ENCODE data around the gene SLIT1.

The SLIT1 gene

DNA sequence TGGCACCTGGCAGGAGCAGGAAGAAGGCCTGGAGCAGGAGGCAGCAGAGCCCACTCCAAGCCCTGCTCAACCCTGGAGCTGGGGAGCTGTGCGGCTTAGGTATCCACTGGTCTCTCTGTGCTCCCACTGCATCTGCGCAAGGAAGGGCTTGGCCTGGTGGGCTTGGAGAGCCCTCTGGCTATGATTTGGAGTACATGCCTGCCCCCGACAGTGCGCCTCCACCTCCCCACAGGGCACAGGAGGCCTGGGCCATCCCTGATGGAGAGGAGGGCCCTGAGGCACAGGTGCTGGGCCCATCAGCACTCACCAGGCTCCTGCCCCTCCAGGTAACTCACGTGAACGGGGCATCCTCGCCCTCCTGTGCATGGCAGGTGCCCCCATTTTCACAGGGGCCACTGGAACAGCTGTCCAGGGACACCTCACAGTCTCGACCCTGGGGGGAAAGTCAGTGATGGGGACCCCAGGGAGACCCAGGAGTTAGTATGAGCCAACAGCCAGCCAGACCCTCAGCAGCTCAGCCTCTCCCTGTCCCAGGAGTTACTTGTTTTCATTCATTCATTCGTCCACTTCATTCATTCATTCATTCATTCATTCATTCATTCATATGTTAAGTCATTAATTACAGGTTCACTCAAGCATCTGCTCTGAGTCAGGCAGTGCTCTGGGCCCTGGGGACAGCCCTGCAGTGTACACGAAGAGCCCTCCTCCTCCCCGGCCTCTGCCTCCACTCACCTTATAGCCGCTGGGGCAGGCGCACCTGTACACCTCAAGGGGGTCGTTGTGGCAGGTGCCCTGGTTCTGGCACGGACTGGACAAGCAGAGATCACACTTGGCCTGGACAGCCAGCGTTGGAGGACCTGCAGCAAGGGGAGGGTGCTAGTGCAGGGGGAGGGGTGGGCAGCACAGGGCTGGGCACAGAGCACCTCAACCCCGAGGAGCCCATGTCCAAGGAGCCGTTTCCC lies 167.2 kb downstream of the SLIT1 start:
- TF ChIP-seq SIN3A (IDR thresholded peaks at IDR 0.05; ENCODE audit: borderline replicate concordance, insufficient read depth, low read length) (no peak), TAF1 (IDR thresholded peaks at IDR 0.05; ENCODE audit: borderline replicate concordance, insufficient read depth, low read length) (no peak), FOXP2 (optimal IDR thresholded peaks at IDR 0.05; ENCODE audit: borderline replicate concordance, extremely low read depth, extremely low read length, insufficient read depth) (no peak), POLR2AphosphoS5 (IDR thresholded peaks at IDR 0.05; ENCODE audit: low read depth, low read length) (no peak)
- TF ChIP-seq, protein P1, sequence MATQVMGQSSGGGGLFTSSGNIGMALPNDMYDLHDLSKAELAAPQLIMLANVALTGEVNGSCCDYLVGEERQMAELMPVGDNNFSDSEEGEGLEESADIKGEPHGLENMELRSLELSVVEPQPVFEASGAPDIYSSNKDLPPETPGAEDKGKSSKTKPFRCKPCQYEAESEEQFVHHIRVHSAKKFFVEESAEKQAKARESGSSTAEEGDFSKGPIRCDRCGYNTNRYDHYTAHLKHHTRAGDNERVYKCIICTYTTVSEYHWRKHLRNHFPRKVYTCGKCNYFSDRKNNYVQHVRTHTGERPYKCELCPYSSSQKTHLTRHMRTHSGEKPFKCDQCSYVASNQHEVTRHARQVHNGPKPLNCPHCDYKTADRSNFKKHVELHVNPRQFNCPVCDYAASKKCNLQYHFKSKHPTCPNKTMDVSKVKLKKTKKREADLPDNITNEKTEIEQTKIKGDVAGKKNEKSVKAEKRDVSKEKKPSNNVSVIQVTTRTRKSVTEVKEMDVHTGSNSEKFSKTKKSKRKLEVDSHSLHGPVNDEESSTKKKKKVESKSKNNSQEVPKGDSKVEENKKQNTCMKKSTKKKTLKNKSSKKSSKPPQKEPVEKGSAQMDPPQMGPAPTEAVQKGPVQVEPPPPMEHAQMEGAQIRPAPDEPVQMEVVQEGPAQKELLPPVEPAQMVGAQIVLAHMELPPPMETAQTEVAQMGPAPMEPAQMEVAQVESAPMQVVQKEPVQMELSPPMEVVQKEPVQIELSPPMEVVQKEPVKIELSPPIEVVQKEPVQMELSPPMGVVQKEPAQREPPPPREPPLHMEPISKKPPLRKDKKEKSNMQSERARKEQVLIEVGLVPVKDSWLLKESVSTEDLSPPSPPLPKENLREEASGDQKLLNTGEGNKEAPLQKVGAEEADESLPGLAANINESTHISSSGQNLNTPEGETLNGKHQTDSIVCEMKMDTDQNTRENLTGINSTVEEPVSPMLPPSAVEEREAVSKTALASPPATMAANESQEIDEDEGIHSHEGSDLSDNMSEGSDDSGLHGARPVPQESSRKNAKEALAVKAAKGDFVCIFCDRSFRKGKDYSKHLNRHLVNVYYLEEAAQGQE (IDR thresholded peaks at IDR 0.05; ENCODE audit: insufficient read depth in 1 of 2, low read depth in 2 of 2, low read length in 2 of 2), result no peak

DNA sequence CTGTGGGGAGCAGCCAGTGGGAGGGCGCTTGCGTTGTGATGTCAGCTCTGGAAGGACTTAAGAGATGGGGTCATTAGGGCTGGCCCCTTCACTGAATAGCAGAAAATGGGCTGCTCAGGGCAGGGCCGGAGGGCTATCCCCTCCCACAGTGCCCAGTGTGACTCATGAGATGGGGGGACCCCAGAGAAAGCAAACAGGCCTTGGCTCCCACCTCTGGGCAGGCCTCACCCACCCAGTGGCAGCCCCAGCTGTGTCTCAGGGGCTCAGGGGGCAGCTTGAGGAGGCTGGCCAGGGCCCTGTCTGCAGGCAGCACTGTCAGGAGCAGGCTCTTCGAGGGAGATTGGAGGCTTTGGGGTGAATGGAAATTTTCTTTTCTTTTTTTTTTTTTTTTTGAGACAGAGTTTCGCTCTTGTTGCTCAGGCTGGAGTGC lies 168.3 kb downstream of the SLIT1 start:
- no peak for TF ChIP-seq TAF1 (IDR thresholded peaks at IDR 0.05; ENCODE audit: borderline replicate concordance, insufficient read depth, low read length)
- no peak for TF ChIP-seq FOXP2 (optimal IDR thresholded peaks at IDR 0.05; ENCODE audit: borderline replicate concordance, extremely low read depth, extremely low read length, insufficient read depth)
- no peak for TF ChIP-seq SIN3A (IDR thresholded peaks at IDR 0.05; ENCODE audit: borderline replicate concordance, insufficient read depth, low read length)
- no peak for TF ChIP-seq POLR2AphosphoS5 (IDR thresholded peaks at IDR 0.05; ENCODE audit: low read depth, low read length)
- TF ChIP-seq, protein P1 (IDR thresholded peaks at IDR 0.05; ENCODE audit: insufficient read depth in 1 of 2, low read depth in 2 of 2, low read length in 2 of 2), result no peak

DNA sequence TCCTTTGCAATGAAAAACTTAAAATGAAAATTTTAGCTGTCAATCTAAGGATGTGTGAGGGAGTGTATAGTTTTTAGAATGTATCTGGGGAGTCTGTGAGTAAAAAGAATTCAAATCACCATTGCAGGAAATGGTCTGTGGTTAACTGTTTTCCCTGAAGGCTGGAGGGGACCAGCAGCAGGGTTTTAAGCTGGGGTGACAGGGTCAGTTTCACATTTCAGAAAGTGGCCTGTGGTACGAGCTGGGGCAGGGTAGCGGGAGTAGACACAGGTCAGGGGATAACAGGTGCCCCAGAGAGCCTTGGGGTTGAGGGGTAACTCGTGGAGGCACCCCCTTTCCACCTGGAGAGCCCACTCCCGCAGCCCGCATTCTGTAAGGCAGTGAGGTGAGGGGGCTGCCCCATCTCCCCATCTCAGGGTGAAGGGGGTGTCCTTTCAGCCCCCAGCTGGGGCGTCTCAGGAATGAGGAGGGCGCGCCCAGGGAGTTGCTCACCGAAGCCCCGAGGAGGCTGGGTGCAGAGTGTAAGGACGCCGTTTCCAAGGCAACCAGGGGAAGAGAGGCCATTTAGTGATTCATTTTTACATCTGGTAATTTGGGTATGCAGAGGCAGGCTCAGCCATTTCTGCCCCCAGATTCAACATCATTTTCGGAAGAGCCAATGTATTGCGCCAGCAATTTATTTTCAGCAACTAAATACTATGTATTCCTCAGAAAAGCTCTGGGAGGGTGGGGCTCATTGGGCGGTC lies 168.9 kb downstream of the SLIT1 start:
- TF ChIP-seq TAF1 (IDR thresholded peaks at IDR 0.05; ENCODE audit: borderline replicate concordance, insufficient read depth, low read length) (no peak), SIN3A (IDR thresholded peaks at IDR 0.05; ENCODE audit: borderline replicate concordance, insufficient read depth, low read length) (no peak), POLR2AphosphoS5 (IDR thresholded peaks at IDR 0.05; ENCODE audit: low read depth, low read length) (no peak), FOXP2 (optimal IDR thresholded peaks at IDR 0.05; ENCODE audit: borderline replicate concordance, extremely low read depth, extremely low read length, insufficient read depth) (no peak)
- TF ChIP-seq, protein P1 (IDR thresholded peaks at IDR 0.05; ENCODE audit: insufficient read depth in 1 of 2, low read depth in 2 of 2, low read length in 2 of 2), result no peak

DNA sequence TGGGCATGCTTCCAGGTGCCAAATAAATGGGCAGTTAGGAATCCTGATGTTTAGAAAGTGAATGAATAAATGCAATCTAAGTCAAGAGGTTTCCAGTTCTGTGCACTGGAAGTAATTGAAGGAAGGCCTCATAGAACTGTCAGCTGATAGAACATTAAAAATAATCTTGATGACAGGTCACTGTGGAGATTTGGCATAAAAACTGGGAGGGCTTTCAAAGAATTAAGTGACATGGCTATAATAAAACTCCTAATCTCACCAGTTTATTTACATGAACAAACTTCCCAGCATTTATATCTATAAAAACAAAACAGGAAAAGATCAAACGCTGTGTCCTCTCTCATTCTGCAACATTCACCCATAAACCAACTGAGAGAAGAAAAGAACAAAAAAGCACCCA lies 170.5 kb downstream of the SLIT1 start:
- TF ChIP-seq, protein P1 (IDR thresholded peaks at IDR 0.05; ENCODE audit: insufficient read depth in 1 of 2, low read depth in 2 of 2, low read length in 2 of 2), result no peak
- no peak for TF ChIP-seq FOXP2 (optimal IDR thresholded peaks at IDR 0.05; ENCODE audit: borderline replicate concordance, extremely low read depth, extremely low read length, insufficient read depth)
- no peak for TF ChIP-seq TAF1 (IDR thresholded peaks at IDR 0.05; ENCODE audit: borderline replicate concordance, insufficient read depth, low read length)
